Measurements from ENCODE around the gene NR2C1. TPM values are rescaled to one million over a fixed set of nuclear protein-coding genes. Genes with fewer than 3 reads are reported as not detected.

Gene NR2C1
- total RNA-seq, 1 donor from 2014 or later, result 28.5 TPM

GRCh38 chr12:95088379-95088778, 15.0 kb upstream of the NR2C1 start:
- intact Hi-C loops (cut with micrococcal nuclease), result no loop called here

GRCh38 chr12:95085612-95086011, 12.2 kb upstream of the NR2C1 start:
- intact Hi-C loops (cut with micrococcal nuclease), result no loop called here

GRCh38 chr12:95083938-95084337, 10.5 kb upstream of the NR2C1 start:
- intact Hi-C loops (cut with micrococcal nuclease), result no loop called here

- intact Hi-C loops (cut with micrococcal nuclease), result no loop called here
Measured at GRCh38 chr12:95083471-95083870, 10.1 kb upstream of the NR2C1 start.

- intact Hi-C loops (cut with micrococcal nuclease), result no loop called here
Measured at GRCh38 chr12:95077341-95077740, 3.9 kb upstream of the NR2C1 start.

- intact Hi-C loops (cut with micrococcal nuclease), result loop anchor here (5.0 kb wide), 2 partner anchors 927 to 1397 kb away; partner anchors contain the start of genes CRADD and PLXNC1
Measured at GRCh38 chr12:95074766-95075165, 1.3 kb upstream of the NR2C1 start.

- intact Hi-C loops (cut with micrococcal nuclease), result loop anchor here (1.0 to 5.0 kb wide), 7 partner anchors 29 to 1397 kb away; partner anchors contain the start of genes CRADD, FGD6, METAP2 and NDUFA12
Measured at GRCh38 chr12:95073698-95074520, 491 bp upstream of the NR2C1 start.

- intact Hi-C loops (cut with micrococcal nuclease), result loop anchor here (5.0 kb wide), 2 partner anchors 923 to 1393 kb away; partner anchors contain the start of genes CRADD and PLXNC1
Measured at GRCh38 chr12:95070378-95070777, 3.0 kb downstream of the NR2C1 start.

- intact Hi-C loops (cut with micrococcal nuclease), result no loop called here
Measured at GRCh38 chr12:95066091-95066855, 7.1 kb downstream of the NR2C1 start.

- intact Hi-C loops (cut with micrococcal nuclease), result no loop called here
Measured at GRCh38 chr12:95060951-95061350, 12.5 kb downstream of the NR2C1 start.

GRCh38 chr12:95059984-95060383, 13.4 kb downstream of the NR2C1 start:
- intact Hi-C loops (cut with micrococcal nuclease), result no loop called here

GRCh38 chr12:95057424-95057823, 16.0 kb downstream of the NR2C1 start:
- intact Hi-C loops (cut with micrococcal nuclease), result no loop called here

- intact Hi-C loops (cut with micrococcal nuclease), result no loop called here
Measured at GRCh38 chr12:95055057-95055456, 18.4 kb downstream of the NR2C1 start.

GRCh38 chr12:95054206-95054605, 19.2 kb downstream of the NR2C1 start:
- intact Hi-C loops (cut with micrococcal nuclease), result no loop called here

GRCh38 chr12:95051241-95051640, 22.2 kb downstream of the NR2C1 start:
- intact Hi-C loops (cut with micrococcal nuclease), result no loop called here

- intact Hi-C loops (cut with micrococcal nuclease), result no loop called here
Measured at GRCh38 chr12:95037906-95038305, 35.5 kb downstream of the NR2C1 start.

GRCh38 chr12:95034750-95035149, 38.7 kb downstream of the NR2C1 start:
- intact Hi-C loops (cut with micrococcal nuclease), result no loop called here

- intact Hi-C loops (cut with micrococcal nuclease), result no loop called here
Measured at GRCh38 chr12:95022477-95022876, 50.9 kb downstream of the NR2C1 start.

- intact Hi-C loops (cut with micrococcal nuclease), result no loop called here
Measured at GRCh38 chr12:95017482-95017881, 55.9 kb downstream of the NR2C1 start.

- intact Hi-C loops (cut with micrococcal nuclease), result no loop called here
Measured at GRCh38 chr12:95016120-95016519, 57.3 kb downstream of the NR2C1 start.

- intact Hi-C loops (cut with micrococcal nuclease), result no loop called here
Measured at GRCh38 chr12:95014554-95014953, 58.9 kb downstream of the NR2C1 start.

GRCh38 chr12:95006206-95006605, 67.2 kb downstream of the NR2C1 start:
- intact Hi-C loops (cut with micrococcal nuclease), result no loop called here

All from T-helper 2 cell treated with Interferon-gamma antibody and Interleukin-4, amounts not matched to agents 100 ng/mL and 5 ng/mL, for 36 hours (primary cell).